GM12892 (cell line): ENCODE results near the gene PRCC.

Experiments
- POLR2A ChIP-seq: IDR thresholded peaks from 2 replicates; pipeline ENCODE4 v1.6.1; 2011; ENCODE audit warnings: low read depth, low read length, control low read depth
- POLR2AphosphoS5 ChIP-seq: IDR thresholded peaks from 2 replicates; pipeline ENCODE4 v1.6.1; 2011; ENCODE audit warnings: low read depth, low read length, control low read depth

GRCh38 chr1:156772728-156773497, 5.6 kb downstream of the PRCC start:
- TF ChIP-seq POLR2A (no peak), POLR2AphosphoS5 (no peak)
